ENCODE data around the gene LRRC8E. TPM values are rescaled to one million over a fixed set of nuclear protein-coding genes. Genes with fewer than 3 reads are reported as not detected.
A peak's percentile ranks its signal among the peaks of the same experiment; 100 is the strongest.

The LRRC8E gene
- total RNA-seq, 1 experiment from 2014 or later, result 18.1 TPM

DNA sequence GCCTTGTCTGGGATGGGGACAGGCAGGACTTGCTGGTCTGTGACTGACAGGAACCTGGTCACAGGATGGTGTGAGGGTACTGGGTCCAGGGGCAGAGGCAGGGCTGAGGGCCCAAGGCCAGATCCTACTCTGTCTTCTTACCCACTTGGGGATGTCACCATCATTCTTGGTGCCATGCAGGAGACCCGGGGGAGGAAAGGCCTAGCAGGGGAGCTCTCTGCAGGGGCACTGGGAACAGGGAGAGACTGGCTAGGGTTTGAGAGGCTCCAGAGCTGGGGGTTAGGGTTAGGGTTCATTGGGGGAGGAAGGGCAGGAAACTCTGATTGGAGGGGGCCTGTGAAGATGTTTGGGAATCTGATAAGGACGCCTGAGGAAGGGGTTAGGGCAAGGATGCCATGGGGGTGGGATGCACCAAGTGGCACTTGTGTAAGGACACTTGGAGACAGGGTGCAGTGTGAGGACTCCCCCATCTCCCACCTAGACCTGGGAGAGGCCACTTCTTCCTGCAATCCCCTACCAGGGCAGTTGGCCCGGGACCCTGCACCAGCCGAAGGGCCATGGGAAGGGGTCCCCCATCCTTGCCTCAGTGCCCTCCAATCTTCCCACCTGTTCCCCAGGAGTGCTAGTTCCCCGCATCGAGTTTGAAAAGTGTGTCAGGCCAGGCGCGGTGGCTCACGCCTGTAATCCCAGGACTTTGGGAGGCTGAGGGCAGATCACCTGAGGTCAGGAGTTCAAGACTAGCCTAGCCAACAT, 21.0 kb upstream of the LRRC8E start:
- CTCF ChIA-PET, result no interaction called here
- no peak for DNase-seq (ENCODE audit: low read depth, low spot score)
- no peaks in the 10 kb centered on the region for H3K79me2 ChIP-seq (ENCODE audit: insufficient read depth, low read length)
- intact Hi-C loops (cut with micrococcal nuclease), result no loop called here
- no peak overlapping the region for H2AFZ ChIP-seq (ENCODE audit: low read depth, low read length, poor library complexity, severe bottlenecking)
- no peaks in the 10 kb centered on the region for H3K27me3 ChIP-seq (ENCODE audit: insufficient read depth, low read length)
- no TSS peak for BruUV-seq (replicated peaks)
- peaks cover 22 to 58% of the 10 kb centered on the region in 2 experiments for H3K4me1 ChIP-seq (ENCODE audit: control insufficient read depth in 1 of 2, insufficient read depth in 2 of 2, low read length in 2 of 2)
- no peak for TF ChIP-seq ZFX (IDR thresholded peaks at IDR 0.05)
- TF ChIP-seq, protein P1, sequence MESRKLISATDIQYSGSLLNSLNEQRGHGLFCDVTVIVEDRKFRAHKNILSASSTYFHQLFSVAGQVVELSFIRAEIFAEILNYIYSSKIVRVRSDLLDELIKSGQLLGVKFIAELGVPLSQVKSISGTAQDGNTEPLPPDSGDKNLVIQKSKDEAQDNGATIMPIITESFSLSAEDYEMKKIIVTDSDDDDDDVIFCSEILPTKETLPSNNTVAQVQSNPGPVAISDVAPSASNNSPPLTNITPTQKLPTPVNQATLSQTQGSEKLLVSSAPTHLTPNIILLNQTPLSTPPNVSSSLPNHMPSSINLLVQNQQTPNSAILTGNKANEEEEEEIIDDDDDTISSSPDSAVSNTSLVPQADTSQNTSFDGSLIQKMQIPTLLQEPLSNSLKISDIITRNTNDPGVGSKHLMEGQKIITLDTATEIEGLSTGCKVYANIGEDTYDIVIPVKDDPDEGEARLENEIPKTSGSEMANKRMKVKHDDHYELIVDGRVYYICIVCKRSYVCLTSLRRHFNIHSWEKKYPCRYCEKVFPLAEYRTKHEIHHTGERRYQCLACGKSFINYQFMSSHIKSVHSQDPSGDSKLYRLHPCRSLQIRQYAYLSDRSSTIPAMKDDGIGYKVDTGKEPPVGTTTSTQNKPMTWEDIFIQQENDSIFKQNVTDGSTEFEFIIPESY (IDR thresholded peaks at IDR 0.05; ENCODE audit: extremely low read depth, insufficient replicate concordance, low read length), result no peak
- no peak for TF ChIP-seq EZH2phosphoT487 (IDR thresholded peaks at IDR 0.05; ENCODE audit: borderline replicate concordance)
- TF ChIP-seq POLR2A (IDR thresholded peaks at IDR 0.05; ENCODE audit: borderline replicate concordance, extremely low read depth, insufficient read depth, insufficient read length), result no peak
- TF ChIP-seq, protein P2, sequence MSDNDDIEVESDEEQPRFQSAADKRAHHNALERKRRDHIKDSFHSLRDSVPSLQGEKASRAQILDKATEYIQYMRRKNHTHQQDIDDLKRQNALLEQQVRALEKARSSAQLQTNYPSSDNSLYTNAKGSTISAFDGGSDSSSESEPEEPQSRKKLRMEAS (IDR thresholded peaks at IDR 0.05), result no peak
- TF ChIP-seq ELF1 (IDR thresholded peaks at IDR 0.05; ENCODE audit: borderline replicate concordance, low read depth), result no peak
- TF ChIP-seq SRF (IDR thresholded peaks at IDR 0.05; ENCODE audit: low read depth), result no peak
- no peak for TF ChIP-seq FOSL1 (IDR thresholded peaks at IDR 0.05; ENCODE audit: low read depth)
- no peaks in the 10 kb centered on the region for H3K9me3 ChIP-seq (ENCODE audit: control insufficient read depth in 1 of 2, insufficient read depth in 1 of 2, low read depth in 1 of 2, low read length in 2 of 2)
- H3K4me2 ChIP-seq (ENCODE audit: low read length), result 0 out of 2 replicates have a peak overlapping the region, but pooled peaks have one; percentile 85
- no peaks in the 10 kb centered on the region for H3K36me3 ChIP-seq (ENCODE audit: control insufficient read depth in 1 of 2, insufficient read depth in 2 of 2, low read length in 2 of 2)
- H3K4me3 ChIP-seq (replicated peaks in 1 of 2; ENCODE audit: low read depth in 1 of 2, low read length in 2 of 2), result no peak overlapping the region
- RAD21 ChIA-PET (ENCODE audit: low non-redundant PET in 1 of 2, low total read pairs in 2 of 2, uncharacterized antibody in 2 of 2, unreplicated experiment in 2 of 2), result no interaction called here
- no peaks in the 10 kb centered on the region for H3K9me2 ChIP-seq (ENCODE audit: insufficient read depth)
- H3K9ac ChIP-seq (ENCODE audit: low read length), result no peak overlapping the region
- peak overlapping the region; percentile 18; the same call in 1 of the 2 replicates for H3K27ac ChIP-seq (ENCODE audit: low read depth, low read length)
- ATAC-seq, result no peak
- H4K20me1 ChIP-seq (ENCODE audit: insufficient read depth), result no peaks in the 10 kb centered on the region
- POLR2A ChIA-PET, result no interaction called here

Measured in HCT116 (cell line).